ENCODE results near the gene VPS13D.

DNA sequence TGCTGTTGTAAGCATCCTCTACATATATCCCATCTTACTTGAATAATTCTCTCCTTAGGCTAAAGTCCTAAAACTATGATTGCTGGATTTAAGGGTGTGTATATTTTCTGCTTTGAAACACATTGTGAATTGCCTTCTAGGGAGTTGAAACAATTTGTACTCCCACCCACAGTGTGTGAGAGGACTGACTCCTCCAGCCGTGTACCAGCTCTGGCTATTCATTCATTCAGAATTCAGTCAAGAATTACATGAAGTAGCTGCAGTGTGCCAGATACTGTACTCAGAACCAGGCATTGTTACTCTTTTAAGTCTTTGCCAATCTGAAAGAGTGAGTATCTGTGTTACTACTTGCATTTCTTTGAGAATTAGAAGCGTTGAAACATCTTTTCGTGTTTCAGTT is 253.2 kb downstream of the VPS13D start:
- TF ChIP-seq, protein P1, sequence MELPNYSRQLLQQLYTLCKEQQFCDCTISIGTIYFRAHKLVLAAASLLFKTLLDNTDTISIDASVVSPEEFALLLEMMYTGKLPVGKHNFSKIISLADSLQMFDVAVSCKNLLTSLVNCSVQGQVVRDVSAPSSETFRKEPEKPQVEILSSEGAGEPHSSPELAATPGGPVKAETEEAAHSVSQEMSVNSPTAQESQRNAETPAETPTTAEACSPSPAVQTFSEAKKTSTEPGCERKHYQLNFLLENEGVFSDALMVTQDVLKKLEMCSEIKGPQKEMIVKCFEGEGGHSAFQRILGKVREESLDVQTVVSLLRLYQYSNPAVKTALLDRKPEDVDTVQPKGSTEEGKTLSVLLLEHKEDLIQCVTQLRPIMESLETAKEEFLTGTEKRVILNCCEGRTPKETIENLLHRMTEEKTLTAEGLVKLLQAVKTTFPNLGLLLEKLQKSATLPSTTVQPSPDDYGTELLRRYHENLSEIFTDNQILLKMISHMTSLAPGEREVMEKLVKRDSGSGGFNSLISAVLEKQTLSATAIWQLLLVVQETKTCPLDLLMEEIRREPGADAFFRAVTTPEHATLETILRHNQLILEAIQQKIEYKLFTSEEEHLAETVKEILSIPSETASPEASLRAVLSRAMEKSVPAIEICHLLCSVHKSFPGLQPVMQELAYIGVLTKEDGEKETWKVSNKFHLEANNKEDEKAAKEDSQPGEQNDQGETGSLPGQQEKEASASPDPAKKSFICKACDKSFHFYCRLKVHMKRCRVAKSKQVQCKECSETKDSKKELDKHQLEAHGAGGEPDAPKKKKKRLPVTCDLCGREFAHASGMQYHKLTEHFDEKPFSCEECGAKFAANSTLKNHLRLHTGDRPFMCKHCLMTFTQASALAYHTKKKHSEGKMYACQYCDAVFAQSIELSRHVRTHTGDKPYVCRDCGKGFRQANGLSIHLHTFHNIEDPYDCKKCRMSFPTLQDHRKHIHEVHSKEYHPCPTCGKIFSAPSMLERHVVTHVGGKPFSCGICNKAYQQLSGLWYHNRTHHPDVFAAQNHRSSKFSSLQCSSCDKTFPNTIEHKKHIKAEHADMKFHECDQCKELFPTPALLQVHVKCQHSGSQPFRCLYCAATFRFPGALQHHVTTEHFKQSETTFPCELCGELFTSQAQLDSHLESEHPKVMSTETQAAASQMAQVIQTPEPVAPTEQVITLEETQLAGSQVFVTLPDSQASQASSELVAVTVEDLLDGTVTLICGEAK (IDR thresholded peaks at IDR 0.05; ENCODE audit: borderline replicate concordance) = no peak
- TF ChIP-seq NFIC (IDR thresholded peaks at IDR 0.05; ENCODE audit: low read depth, low read length) (no peak), LARP7 (IDR thresholded peaks at IDR 0.05) (no peak), POLR2A (IDR thresholded peaks at IDR 0.05; ENCODE audit: low read depth, low read length) (no peak)
- TF ChIP-seq, protein P2, sequence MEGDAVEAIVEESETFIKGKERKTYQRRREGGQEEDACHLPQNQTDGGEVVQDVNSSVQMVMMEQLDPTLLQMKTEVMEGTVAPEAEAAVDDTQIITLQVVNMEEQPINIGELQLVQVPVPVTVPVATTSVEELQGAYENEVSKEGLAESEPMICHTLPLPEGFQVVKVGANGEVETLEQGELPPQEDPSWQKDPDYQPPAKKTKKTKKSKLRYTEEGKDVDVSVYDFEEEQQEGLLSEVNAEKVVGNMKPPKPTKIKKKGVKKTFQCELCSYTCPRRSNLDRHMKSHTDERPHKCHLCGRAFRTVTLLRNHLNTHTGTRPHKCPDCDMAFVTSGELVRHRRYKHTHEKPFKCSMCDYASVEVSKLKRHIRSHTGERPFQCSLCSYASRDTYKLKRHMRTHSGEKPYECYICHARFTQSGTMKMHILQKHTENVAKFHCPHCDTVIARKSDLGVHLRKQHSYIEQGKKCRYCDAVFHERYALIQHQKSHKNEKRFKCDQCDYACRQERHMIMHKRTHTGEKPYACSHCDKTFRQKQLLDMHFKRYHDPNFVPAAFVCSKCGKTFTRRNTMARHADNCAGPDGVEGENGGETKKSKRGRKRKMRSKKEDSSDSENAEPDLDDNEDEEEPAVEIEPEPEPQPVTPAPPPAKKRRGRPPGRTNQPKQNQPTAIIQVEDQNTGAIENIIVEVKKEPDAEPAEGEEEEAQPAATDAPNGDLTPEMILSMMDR (IDR thresholded peaks at IDR 0.05 in 2 of 3, conservative IDR thresholded peaks at IDR 0.05 in 1 of 3; ENCODE audit: control insufficient read depth in 2 of 3, extremely low read depth in 1 of 3, insufficient read depth in 1 of 3, low read depth in 3 of 3, low read length in 3 of 3) = no peak
- TF ChIP-seq, protein P3, sequence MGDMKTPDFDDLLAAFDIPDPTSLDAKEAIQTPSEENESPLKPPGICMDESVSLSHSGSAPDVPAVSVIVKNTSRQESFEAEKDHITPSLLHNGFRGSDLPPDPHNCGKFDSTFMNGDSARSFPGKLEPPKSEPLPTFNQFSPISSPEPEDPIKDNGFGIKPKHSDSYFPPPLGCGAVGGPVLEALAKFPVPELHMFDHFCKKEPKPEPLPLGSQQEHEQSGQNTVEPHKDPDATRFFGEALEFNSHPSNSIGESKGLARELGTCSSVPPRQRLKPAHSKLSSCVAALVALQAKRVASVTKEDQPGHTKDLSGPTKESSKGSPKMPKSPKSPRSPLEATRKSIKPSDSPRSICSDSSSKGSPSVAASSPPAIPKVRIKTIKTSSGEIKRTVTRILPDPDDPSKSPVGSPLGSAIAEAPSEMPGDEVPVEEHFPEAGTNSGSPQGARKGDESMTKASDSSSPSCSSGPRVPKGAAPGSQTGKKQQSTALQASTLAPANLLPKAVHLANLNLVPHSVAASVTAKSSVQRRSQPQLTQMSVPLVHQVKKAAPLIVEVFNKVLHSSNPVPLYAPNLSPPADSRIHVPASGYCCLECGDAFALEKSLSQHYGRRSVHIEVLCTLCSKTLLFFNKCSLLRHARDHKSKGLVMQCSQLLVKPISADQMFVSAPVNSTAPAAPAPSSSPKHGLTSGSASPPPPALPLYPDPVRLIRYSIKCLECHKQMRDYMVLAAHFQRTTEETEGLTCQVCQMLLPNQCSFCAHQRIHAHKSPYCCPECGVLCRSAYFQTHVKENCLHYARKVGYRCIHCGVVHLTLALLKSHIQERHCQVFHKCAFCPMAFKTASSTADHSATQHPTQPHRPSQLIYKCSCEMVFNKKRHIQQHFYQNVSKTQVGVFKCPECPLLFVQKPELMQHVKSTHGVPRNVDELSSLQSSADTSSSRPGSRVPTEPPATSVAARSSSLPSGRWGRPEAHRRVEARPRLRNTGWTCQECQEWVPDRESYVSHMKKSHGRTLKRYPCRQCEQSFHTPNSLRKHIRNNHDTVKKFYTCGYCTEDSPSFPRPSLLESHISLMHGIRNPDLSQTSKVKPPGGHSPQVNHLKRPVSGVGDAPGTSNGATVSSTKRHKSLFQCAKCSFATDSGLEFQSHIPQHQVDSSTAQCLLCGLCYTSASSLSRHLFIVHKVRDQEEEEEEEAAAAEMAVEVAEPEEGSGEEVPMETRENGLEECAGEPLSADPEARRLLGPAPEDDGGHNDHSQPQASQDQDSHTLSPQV (IDR thresholded peaks at IDR 0.05) = no peak
